ENCODE measurements around the gene CHI3L2.

The CHI3L2 gene

GRCh38 chr1:111227434-111227833 is at the start of gene CHI3L2:
CHI3L2 (plus strand) TSS chr1:111227713; CDS start chr1:111227730, 17 bp downstream.
- POLR2A ChIA-PET (ENCODE audit: low non-redundant PET): no interaction called here
- no peak for DNase-seq (ENCODE audit: low spot score)
- TF ChIP-seq CTCF (conservative IDR thresholded peaks at IDR 0.05; ENCODE audit: low read depth): no peak
- no peak within 1 kb of the TSS for H3K27ac ChIP-seq
- CTCF ChIA-PET: interaction anchor here (0.7 kb wide), 1 partner anchor 121 kb away, joined by 3 read pairs; no protein-coding TSS in a partner anchor

DNA sequence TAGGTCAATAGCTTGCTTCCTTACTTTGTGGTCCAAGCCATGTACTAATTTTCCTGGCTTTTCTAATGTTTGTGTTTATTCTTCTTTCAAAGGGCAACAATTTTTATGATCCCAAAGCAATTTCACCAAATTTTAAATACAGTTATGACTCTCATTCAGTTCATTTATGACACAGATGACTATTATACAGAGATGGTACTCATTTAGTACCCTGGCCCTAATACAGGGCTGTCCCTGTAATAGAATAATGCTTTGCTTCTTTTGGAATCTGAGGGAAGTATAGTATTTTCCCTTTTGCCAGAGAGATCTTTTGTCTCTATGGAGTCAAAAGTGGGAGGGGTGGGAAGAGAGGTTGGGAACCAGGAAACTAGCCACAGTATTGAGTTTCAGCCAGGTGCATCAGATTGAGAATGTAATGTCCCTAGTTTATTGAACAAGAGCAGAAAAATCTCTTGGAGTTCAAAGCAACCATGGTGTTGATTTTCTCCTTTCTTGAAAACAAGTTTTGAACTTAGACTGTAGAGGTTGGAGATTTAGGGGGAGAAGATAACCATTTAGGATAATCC is 47.5 kb upstream of the CHI3L2 start:
- ChIA-PET POLR2A (ENCODE audit: low non-redundant PET) (no interaction called here), CTCF (no interaction called here)
- H3K27ac ChIP-seq: no peak overlapping the region
- no peak for DNase-seq (ENCODE audit: low spot score)
- no peak for TF ChIP-seq CTCF (conservative IDR thresholded peaks at IDR 0.05; ENCODE audit: low read depth)

- no peak for DNase-seq (ENCODE audit: low spot score)
- no peak for TF ChIP-seq CTCF (conservative IDR thresholded peaks at IDR 0.05; ENCODE audit: low read depth)
- ChIA-PET POLR2A (ENCODE audit: low non-redundant PET) (no interaction called here), CTCF (no interaction called here)
- no peak overlapping the region for H3K27ac ChIP-seq
These were observed 45.5 kb upstream of the CHI3L2 start for GRCh38 chr1:111182052-111182451.

- POLR2A ChIA-PET (ENCODE audit: low non-redundant PET): no interaction called here
- DNase-seq (ENCODE audit: low spot score): no peak
These were observed 44.0 kb upstream of the CHI3L2 start for GRCh38 chr1:111183308-111184069.

GRCh38 chr1:111184663-111185062 is 42.9 kb upstream of the CHI3L2 start:
- ChIA-PET CTCF (no interaction called here), POLR2A (ENCODE audit: low non-redundant PET) (no interaction called here)
- no peak overlapping the region for H3K27ac ChIP-seq
- no peak for DNase-seq (ENCODE audit: low spot score)
- TF ChIP-seq CTCF (conservative IDR thresholded peaks at IDR 0.05; ENCODE audit: low read depth): no peak

More at GRCh38 chr1:111183308-111184069, 44.0 kb upstream of the CHI3L2 start:
- H3K27ac ChIP-seq: no peak overlapping the region
- no peak for TF ChIP-seq CTCF (conservative IDR thresholded peaks at IDR 0.05; ENCODE audit: low read depth)
- CTCF ChIA-PET: interaction anchor here (0.5 to 1.2 kb wide), 3 partner anchors 22 to 504 kb away, joined by 3 read pairs; no protein-coding TSS in a partner anchor

- POLR2A ChIA-PET (ENCODE audit: low non-redundant PET): no interaction called here
- no peak overlapping the region for H3K27ac ChIP-seq
- DNase-seq (ENCODE audit: low spot score): no peak
- CTCF ChIA-PET: no interaction called here
- no peak for TF ChIP-seq CTCF (conservative IDR thresholded peaks at IDR 0.05; ENCODE audit: low read depth)
These were observed 36.5 kb upstream of the CHI3L2 start for GRCh38 chr1:111190931-111191451.
